T-helper 2 cell treated with Interferon-gamma antibody and Interleukin-4, amounts not matched to agents 100 ng/mL and 5 ng/mL, for 36 hours (primary cell): Measurements from ENCODE around the gene AHCY. TPM values are rescaled to one million over a fixed set of nuclear protein-coding genes. Genes with fewer than 3 reads are reported as not detected.
"Not testable (repeated sequence)": the region's sequence is repeated elsewhere in the genome, so short reads cannot be mapped to it uniquely, and the experiment has no call there.

ENCODE experiments used
- intact Hi-C: fragments of 100-400 bp; cut with micrococcal nuclease; formaldehyde crosslinking; loops from one replicate; pipeline ENCODE4 v1.15.1; 2023
- total RNA-seq: library from RNA; stranded (reverse); gene quantifications from 2 replicates; pipeline ENCODE4 v1.2.3, GENCODE V29; 2022

Gene AHCY
- total RNA-seq, 1 donor from 2014 or later, result 76.9 TPM

DNA sequence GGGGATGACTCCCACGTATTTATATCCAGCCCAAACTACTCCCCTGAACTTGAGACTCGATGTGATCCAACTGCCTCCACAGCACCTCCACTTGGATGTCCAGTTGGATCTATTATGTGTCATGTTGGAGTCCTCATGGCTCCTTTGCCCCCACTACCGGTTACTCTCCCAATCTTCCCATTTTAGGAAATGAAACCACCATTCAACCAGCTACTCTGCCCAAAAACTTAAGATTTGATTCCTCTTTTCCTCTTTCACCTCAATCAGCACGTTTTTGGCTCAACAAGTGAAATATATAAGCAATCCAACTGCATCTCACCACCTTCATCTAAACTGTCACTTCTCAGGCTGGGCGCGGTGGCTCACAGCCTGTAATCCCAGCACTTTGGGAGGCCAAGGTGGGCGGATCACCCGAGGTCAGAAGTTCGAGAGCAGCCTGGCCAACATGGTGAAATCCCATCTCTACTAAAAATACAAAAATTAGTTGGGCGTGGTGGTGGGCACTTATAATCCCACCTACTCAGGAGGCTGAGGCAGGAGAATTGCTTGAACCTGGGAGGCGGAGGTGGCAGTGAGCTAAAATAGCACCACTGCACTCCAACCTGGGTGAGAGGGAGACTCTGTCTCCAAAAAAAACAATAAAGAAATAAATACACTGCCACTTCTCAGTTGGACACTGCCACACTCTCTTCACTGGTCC is 3.4 kb downstream of the AHCY start:
- intact Hi-C loops, result loop anchor here (5.0 kb wide), 1 partner anchor 1473 kb away; the partner anchor contains the start of gene PHF20

DNA sequence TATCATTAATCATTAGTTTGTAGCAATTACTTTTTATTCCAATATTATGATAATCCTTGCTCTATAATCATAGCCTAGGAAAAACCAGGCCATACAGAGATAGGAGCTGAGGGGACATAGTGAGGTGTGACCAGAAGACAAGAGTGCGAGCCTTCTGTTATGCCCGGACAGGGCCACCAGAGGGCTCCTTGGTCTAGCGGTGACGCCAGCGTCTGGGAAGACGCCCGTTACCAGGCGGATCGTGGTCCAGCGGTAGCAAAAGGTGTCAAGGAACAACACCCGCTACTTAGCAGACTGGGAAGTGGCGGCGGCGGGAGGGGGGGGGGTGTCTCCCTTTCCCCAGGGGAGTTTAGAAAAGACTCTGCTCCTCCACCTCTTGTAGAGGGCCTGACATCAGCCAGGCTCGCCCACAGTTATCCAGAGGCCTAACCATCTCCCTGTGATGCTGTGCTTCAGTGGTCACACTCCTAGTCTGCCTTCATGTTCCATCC is 4.8 kb downstream of the AHCY start:
- intact Hi-C loops, result not testable (repeated sequence)

DNA sequence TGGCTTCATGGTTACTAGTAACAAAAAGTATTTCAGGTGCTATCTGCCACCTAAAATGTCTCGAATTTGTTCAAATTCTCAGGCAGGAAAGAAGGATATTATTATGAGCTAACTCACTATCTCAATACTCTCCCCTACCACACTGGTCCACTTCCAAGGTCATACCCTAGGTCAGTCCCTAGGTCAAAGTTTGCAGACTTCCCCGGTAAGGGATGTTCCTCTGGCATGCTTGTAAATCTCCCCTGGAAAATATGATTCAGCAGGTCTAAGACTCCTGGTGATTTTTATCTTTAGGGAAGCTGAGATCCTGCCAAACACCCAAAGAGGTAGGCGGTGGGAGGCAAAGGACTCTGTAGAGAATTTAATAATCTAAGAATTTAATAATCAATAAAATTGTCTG is 6.7 kb downstream of the AHCY start:
- intact Hi-C loops, result no loop called here

DNA sequence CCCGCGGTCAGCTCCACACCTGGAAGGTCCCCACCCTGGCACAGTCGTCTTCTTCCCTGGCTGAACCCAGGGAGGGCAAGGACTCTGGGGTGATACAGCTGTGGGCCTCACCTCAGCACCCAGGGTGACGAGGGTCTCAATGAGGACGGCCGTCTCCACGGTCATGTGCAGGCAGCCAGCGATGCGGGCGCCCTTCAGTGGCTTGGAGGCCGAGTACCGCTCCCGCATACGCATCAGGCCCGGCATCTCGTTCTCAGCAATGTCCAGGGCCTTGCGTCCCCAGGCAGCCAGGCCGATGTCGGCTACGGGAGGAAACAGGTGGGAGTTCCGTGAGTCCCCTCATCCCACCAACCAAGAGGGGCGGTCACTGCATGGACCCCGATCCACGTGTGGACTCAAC is 7.9 kb downstream of the AHCY start:
- intact Hi-C loops, result no loop called here

DNA sequence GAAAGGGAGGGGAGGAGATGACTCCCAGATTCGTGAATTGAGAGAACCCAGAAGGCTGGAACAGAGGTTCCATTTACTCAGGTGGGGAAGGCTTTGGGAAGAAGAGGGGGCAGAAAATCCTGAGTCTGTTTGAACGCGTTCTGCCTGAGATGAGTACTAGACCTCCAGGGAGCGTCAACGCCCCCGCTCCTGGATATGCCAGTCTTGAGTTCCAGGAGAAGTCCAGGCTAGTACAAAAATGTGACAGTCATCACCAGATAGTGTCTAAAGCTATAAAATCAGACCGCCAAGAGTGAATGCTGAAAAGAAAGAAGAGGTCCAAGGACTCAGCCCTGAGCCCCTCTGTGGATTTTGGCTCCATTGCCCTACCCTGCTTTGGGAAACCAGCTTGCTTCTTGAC is 8.6 kb downstream of the AHCY start:
- intact Hi-C loops, result no loop called here

DNA sequence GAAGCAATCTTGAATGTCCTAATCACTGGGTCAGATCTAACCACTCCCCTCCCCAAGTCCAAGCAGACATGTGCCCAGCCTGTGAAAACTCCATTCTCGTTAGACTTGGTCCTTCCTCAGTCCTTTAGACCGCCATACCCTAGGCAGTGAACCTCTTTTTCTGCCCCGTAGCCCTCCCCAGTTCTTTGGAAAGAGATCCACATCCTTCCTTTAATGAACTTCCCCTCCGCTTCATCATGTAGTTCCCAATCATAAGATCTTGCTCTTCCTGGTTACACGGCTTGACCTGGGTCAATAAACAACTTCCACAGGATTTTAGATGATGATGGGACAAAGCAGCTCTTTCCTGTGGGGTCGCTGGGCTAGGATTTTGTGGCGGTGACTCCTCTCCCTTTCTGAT is 9.6 kb downstream of the AHCY start:
- intact Hi-C loops, result no loop called here

DNA sequence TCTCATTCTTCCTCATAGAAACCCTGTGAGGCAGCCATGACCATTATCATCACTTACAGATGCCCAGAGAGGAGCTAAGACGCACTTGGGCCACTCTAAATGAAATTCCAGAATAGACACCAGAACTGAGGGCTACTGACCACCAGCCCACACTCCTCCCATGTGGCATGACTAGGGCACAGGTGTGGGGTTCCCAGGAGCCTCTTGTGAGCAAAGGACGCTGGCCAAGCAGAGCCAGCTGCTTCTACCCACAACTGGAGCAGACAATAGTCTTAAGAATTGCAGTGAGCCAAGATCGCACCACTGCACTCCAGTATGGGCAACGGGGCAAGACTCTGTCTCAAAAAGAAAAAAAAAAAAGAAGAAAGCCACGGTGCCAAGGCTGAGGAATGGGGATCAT is 10.0 kb downstream of the AHCY start:
- intact Hi-C loops, result no loop called here

DNA sequence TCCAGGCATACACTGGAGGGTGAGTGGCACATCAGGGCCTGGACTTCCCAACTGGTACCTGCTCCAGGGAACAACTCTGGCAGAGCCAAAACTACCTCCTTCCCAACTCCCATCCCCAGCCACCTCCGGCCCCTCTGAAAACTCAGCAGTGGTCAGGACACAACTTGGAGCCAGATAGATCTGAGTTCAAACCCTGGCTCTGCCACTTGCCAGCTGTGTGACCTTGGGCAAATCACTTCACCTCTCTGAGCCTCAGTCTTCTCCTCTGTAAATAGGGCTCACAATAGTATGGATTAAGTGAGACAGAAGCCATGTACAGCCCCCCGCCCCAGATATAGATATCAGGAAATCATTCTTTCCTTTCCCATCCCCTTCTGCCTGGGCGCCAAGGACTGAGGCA is 10.7 kb downstream of the AHCY start:
- intact Hi-C loops, result no loop called here

DNA sequence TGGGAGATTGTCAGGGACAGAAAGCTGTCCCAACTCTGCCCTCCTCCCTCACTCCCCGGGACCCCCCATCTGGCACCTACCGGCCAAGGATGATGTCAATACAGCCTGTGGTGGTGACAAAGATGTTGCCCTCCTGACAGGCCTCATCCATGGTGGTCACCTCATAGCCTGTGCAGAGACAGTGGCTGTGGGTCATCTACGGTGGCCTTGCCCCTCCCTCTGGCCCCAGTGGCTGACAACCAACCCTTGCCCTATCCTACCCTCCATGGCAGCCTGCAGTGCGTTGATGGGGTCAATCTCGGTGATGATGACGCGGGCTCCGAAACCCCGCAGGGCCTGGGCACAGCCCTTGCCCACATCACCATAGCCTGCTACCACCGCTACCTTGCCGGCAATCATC is 12.7 kb downstream of the AHCY start:
- intact Hi-C loops, result no loop called here

DNA sequence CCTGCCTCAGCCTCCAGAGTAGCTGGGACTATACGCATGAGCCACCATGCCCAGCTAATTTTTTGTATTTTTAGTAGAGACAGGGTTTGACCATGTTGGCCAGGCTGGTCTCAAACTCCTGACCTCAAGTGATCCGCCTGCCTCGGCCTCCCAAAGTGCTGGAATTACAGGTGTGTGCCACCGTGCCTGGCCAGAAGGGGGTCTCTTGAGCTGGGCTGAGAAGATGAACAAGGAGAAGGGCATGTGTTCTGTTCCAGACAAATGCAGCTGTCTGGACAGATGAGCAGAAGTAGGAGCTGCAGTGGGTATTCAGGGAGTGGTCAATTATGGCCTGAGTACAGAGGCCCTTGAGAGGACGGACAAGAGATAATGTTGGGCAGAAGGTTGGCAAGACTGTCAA is 15.7 kb downstream of the AHCY start:
- intact Hi-C loops, result not testable (repeated sequence)

DNA sequence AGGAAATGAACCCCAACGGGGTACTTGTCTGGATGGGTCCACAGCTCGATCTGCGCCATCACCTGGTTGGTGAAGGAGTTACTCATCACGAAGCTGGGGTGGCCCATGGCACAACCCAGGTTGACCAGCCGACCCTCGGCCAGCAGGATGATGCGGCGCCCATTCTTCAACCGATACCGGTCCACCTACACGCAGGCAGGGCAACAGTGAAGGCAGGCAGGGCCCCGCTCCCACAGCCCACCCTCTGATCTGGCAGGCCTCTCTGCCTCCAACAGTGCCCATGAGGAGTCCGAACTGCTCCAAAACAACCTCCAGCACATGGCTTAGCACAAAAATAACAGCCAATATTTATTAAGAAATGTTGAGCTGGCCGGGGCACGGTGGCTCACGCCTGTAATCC is 17.7 kb downstream of the AHCY start:
- intact Hi-C loops, result no loop called here

DNA sequence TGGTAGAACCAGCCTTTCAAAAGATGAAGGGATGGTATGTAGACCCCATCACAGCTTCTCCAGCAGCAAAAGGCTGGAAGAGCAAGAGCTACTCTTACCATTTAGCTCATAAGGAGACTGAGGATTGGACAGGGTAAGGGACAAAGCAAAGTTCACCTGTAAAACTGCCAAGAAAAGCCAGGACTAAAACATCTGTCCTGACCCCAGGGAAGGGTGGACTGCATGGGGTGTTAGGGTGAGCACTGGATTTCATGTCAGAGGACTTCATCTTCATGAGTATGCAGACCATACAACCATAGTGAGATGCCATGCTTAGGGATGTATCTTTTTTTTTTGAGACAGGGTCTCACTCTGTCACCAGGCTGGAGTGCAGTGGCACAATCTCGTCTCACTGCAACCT is 19.3 kb downstream of the AHCY start:
- intact Hi-C loops, result no loop called here

DNA sequence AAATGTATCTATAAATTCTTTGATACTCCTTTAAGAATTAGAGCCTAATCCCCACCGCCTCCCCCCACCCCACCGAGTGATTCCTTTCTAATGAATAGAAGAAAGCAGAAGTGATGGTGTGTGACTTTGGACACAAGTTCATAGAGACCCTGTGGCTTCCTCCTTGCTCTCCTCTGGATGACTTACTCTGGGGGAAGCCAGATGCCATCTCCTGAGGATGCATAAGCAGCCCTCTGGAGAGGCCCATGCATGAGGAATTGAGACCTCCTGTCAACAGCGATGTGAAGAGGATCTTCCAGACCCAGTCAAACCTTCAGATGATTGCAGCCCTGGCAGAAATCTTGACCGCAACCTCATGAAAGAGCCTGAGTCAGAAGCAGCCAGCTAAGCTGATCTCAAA is 21.1 kb downstream of the AHCY start:
- intact Hi-C loops, result no loop called here

DNA sequence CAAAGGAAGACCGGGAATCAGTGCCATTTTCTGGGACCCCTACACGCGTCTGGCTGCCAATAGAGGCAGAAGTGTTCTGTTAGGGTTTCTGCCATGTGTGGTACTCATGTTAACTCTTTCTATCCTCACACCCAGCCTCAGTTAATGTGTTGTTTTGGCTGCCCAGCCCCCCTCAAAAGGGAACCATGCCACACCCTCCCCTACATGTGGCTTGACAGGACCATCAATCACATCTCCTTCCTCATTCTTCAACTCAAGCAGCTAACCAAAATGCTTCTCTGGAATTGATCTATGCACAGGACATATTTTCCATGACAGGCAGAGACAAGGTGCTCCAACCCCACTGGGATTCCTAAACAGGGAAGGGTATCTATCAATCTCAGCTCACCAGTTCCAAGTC is 22.0 kb downstream of the AHCY start:
- intact Hi-C loops, result no loop called here

DNA sequence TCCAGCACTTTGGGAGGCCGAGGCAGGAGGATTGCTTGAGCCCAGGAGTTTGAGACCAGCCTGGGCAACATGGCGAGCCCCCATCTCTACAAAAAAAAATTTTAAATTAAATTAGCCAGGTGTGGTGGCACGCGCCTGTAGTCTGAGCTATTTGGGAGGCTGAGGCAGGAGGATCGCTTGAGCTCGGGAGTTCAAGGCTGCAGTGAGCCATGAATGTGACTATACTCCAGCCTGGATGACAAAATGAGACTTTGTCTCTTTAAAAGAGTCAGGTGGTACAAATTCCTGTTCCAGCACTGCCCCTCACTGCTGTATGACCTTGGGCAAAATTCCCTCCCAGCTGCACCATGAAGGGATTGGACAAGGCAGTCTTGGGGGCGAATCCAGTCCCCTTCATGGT is 28.5 kb downstream of the AHCY start:
- intact Hi-C loops, result no loop called here

DNA sequence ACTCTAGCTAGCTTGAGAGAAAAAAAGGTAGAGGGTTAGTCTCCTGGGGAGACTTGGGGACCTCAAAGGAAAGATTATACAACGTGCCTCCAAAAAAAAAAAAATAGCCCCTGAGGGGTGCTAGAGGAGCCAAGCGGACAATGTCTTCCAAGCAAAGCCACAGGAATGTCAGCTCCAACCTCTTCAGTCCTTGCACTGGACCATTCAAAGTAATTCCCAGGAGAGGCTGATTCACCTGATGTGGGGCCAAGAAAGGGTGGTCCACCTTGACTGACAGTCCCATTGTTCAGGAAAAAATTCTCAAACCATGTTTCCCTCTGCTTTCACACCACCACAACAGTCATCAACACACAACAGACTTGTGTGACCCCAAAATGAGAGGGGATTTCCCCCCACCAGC is 31.2 kb downstream of the AHCY start:
- intact Hi-C loops, result no loop called here

DNA sequence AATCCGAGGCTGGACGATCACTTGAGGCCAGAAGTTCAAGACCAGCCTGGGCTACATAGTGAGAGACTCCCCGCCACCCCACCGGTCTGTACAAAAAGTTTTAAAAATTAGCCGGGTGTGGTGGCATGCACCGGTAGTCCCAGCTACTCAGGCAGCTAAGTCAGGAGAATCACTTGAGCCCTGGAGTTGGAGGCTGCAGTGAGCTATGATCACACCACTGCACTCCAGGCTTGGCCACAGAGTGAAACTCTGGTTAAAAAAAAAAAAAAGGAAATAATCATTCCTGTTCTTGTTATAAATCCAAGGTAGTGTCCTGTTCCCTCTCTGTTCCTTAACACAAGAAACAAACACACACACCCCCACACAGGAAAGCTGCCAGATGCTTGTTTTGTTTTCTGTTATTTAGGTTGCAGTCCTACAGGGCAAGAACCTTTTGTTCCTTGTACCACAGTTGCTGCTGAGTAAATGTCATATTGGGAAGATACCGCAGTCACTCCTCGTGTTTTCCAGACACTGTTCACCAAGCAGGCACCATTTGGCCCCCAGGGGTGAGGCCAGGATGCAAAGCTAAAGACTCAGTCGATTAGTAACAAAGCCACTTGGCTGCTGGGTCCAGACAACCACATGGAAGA is 33.0 kb downstream of the AHCY start:
- intact Hi-C loops, result no loop called here

DNA sequence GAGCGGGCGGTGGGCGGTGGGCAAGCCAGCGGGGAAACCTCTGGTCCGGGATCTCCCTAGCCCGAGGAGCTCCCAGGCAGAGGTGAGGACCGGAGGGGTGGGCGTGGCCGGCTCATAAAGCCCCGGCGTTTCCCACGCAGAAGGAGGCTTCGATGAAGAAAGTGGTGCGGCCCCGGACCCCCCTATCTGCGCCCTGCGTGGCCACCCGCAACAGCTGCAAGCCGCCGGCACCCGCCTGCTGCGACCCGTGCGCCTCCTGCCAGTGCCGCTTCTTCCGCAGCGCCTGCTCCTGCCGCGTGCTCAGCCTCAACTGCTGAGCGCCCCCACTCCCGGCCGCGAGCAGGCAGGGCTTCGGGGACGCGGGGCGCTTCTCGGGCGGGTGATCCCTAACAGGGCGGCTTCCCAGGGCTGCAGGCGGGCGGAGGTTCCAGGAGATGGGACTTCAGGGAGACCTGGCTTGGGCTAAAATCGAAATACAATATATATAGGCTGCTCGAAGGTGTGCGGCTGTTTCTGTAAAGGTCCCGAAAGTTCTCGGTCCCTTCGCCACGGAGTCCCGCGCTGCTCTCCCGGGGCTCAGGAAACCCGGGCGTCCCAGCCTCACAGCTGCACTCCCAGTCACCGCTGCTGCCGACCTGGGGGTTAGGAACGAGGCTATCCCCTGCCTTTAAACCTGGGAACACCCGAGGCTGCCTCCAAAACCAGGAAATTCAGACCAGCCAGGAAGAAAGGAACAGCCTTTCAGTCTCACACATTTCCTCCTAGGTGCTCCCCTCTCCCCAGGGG is 34.1 kb downstream of the AHCY start:
- intact Hi-C loops, result no loop called here

DNA sequence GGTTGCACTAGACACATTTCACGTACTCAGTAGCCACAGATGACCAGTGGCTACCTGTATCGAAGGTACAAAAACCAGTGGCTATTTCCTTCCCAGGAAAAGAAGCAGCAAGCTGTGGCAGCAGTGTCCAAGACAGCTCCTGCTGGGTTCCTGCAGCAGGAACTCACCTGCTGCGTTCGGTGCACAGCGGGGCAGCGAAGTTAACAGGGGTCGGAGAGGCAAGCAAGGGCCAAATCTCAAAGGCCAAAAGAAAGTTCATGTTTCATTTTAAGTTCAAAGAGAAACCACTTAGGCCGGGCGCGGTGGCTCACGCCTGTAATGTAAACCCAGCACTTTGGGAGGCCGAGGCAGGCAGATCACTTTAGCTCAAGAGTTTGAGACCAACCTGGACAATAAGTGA is 35.0 kb downstream of the AHCY start:
- intact Hi-C loops, result no loop called here

DNA sequence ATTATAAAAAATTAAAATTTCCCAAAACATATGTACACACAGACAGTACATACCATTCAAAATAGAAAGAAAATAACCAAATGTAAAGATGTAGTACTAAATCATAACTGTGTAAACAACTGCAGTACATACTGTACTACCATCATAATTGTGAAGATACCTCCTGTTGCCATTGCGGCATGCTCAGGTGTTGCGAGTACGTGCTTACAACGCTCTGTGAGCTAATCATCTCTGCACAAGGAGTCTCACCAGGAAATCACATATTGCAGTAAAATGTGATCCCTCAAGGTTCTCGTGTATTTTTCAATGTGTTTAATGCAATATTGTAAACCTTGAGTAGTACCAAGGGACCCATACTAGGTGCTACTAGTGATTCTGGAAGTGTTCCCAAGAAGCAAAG is 39.0 kb downstream of the AHCY start:
- intact Hi-C loops, result no loop called here

DNA sequence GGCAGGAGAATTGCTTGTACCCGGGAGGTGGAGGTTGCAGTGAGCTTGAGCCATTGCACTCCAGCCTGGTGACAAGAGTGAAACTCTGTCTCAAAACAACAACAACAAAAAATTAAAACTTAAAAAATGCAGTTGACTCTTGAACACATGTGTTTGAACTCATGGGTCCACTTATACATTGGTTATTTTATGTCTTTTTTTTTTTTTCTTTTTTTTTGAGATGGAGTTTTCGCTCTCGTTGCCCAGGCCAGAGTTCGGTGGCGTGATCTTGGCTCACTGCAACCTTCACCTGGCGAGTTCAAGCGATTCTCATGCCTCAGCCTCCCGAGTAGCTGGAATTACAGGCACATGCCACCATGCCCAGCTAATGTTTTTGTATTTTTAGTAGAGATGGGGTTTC is 39.7 kb downstream of the AHCY start:
- intact Hi-C loops, result not testable (repeated sequence)

DNA sequence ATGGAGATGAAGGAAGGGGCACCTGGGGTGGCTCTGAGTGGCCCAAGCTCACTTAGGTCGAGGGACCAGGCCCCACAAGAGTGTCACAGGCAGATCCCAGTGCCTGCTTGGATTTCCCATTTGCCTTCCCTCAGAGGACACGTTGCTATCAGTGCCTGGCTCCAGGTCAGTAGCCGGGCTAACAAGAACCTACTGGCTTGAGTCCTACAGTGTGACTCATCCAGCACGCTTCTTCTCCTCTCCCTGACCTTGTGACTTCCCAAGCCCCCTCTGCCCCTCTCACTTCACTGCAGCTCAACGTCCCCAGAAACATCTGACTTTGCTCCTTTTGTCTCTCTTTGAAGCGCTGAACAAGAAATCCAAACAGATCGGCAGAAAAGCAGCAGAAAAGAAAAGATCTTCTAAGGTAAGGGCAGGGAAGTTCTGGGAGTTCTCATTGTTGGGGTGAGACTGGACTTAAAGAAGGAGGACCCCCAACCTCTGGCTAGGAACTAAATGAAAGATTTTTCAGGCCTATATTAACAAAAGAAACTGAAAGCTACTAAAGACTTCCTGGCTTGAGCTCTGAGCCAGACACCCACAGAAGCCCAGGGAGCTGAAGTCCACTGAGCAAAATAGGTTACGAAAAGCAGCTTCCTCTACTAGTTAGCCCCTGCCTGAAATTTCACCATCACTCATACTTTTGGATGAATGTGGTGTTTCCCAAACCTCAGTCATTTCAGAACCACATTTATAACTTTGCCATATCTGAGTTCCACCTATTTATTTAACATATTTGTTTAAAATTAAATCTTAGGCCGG is 40.5 kb downstream of the AHCY start:
- intact Hi-C loops, result no loop called here
